ENCODE data around the gene VPREB3. TPM values are rescaled to one million over a fixed set of nuclear protein-coding genes. Genes with fewer than 3 reads are reported as not detected.

The VPREB3 gene
- total and polyA plus RNA-seq, 2 donors (not counting 1 experiment from before 2014, with no cell fraction given), result not detected

- Histone ChIP-seq H4K20me1 (ENCODE audit: control insufficient read depth, extremely low read depth, insufficient read depth, low read length) (no peaks in the 10 kb centered on the region), H3K9ac (ENCODE audit: insufficient read depth, low read length) (no peak overlapping the region), H3K4me3 (replicated peaks in 1 of 4; ENCODE audit: control extremely low read depth in 1 of 4, insufficient read depth in 1 of 4, low read depth in 3 of 4, low read length in 4 of 4) (no peak overlapping the region), H3K9me3 (ENCODE audit: control insufficient read depth, insufficient read depth, low read depth, low read length) (no peaks in the 10 kb centered on the region), H3K27ac (ENCODE audit: insufficient read depth, low read length) (no peak overlapping the region), H3K4me1 (ENCODE audit: control insufficient read depth, extremely low read depth, insufficient read depth, low read length) (no peaks in the 10 kb centered on the region), H2AFZ (ENCODE audit: low read length) (no peak overlapping the region), H3K79me2 (ENCODE audit: control insufficient read depth, insufficient read depth, low read length) (no peaks in the 10 kb centered on the region), H3K27me3 (ENCODE audit: control insufficient read depth, insufficient read depth, low read length) (no peaks in the 10 kb centered on the region), H3K36me3 (ENCODE audit: control insufficient read depth, insufficient read depth, low read length) (peaks cover 3% of the 10 kb centered on the region), H3K4me2 (ENCODE audit: extremely low read depth, insufficient read depth, low read length) (no peak overlapping the region)
- TF ChIP-seq CTCF (conservative IDR thresholded peaks at IDR 0.05 in 1 of 2, IDR thresholded peaks at IDR 0.05 in 1 of 2; ENCODE audit: low read depth in 1 of 2, low read length in 2 of 2) (no peak), EZH2 (IDR thresholded peaks at IDR 0.05; ENCODE audit: low read length, missing control alignments) (no peak)
- no peak for DNase-seq (ENCODE audit: low read depth in 2 of 2)
Observed at GRCh38 chr22:23744485-23744884, 9.7 kb downstream of the VPREB3 start.

DNA sequence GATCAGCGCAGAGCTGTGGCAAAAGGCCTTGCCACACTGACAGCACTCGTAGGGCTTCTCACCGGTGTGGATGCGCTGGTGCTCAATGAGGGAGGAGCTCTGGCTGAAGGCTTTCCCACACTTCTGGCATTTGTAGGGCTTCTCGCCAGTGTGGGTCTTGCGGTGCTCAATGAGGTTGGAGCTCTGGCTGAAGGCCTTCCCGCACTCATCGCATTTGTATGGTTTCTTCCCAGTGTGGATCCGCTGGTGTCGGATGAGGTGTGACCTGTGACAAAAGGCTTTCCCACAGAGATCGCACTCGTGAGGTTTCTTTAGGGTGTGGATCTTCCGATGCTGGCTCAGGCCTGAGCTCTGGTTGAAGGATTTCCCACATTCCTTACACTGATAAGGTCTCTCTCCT, 10.2 kb downstream of the VPREB3 start:
- Histone ChIP-seq H3K9ac (ENCODE audit: insufficient read depth, low read length) (no peak overlapping the region), H4K20me1 (ENCODE audit: control insufficient read depth, extremely low read depth, insufficient read depth, low read length) (no peaks in the 10 kb centered on the region), H3K27me3 (ENCODE audit: control insufficient read depth, insufficient read depth, low read length) (no peaks in the 10 kb centered on the region), H3K4me3 (replicated peaks in 1 of 4; ENCODE audit: control extremely low read depth in 1 of 4, insufficient read depth in 1 of 4, low read depth in 3 of 4, low read length in 4 of 4) (no peak overlapping the region), H3K4me1 (ENCODE audit: control insufficient read depth, extremely low read depth, insufficient read depth, low read length) (no peaks in the 10 kb centered on the region), H3K79me2 (ENCODE audit: control insufficient read depth, insufficient read depth, low read length) (no peaks in the 10 kb centered on the region), H3K9me3 (ENCODE audit: control insufficient read depth, insufficient read depth, low read depth, low read length) (no peaks in the 10 kb centered on the region), H3K27ac (ENCODE audit: insufficient read depth, low read length) (no peak overlapping the region), H3K36me3 (ENCODE audit: control insufficient read depth, insufficient read depth, low read length) (peaks cover 3% of the 10 kb centered on the region), H3K4me2 (ENCODE audit: extremely low read depth, insufficient read depth, low read length) (no peak overlapping the region), H2AFZ (ENCODE audit: low read length) (no peak overlapping the region)
- no peak for DNase-seq (ENCODE audit: low read depth in 2 of 2)
- TF ChIP-seq EZH2 (IDR thresholded peaks at IDR 0.05; ENCODE audit: low read length, missing control alignments) (no peak), CTCF (conservative IDR thresholded peaks at IDR 0.05 in 1 of 2, IDR thresholded peaks at IDR 0.05 in 1 of 2; ENCODE audit: low read depth in 1 of 2, low read length in 2 of 2) (no peak)

DNA sequence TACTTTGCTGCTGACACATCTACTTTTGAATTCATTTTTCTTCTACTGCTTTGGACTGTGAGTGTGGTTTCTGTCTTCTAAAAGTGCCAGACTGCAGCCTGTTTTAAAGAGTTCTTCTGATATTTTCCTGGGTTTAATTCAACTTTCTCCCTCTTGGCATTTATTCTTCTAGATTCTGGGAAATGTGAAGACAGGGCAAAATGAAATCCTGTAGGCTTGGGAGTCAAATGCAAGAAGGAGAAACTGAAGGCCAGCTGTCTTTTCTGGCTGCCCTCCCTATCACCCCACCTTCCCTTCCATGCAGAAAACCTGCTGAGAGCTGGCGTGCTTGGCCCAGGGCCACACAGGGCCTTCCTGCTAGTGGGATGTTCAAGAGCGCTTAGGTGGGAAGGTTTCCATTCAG, 10.9 kb downstream of the VPREB3 start:
- Histone ChIP-seq H3K9ac (ENCODE audit: insufficient read depth, low read length) (no peak overlapping the region), H4K20me1 (ENCODE audit: control insufficient read depth, extremely low read depth, insufficient read depth, low read length) (no peaks in the 10 kb centered on the region), H3K27ac (ENCODE audit: insufficient read depth, low read length) (no peak overlapping the region), H3K79me2 (ENCODE audit: control insufficient read depth, insufficient read depth, low read length) (no peaks in the 10 kb centered on the region), H3K9me3 (ENCODE audit: control insufficient read depth, insufficient read depth, low read depth, low read length) (no peaks in the 10 kb centered on the region), H3K27me3 (ENCODE audit: control insufficient read depth, insufficient read depth, low read length) (no peaks in the 10 kb centered on the region), H3K4me3 (replicated peaks in 1 of 4; ENCODE audit: control extremely low read depth in 1 of 4, insufficient read depth in 1 of 4, low read depth in 3 of 4, low read length in 4 of 4) (no peak overlapping the region), H3K4me1 (ENCODE audit: control insufficient read depth, extremely low read depth, insufficient read depth, low read length) (no peaks in the 10 kb centered on the region), H3K4me2 (ENCODE audit: extremely low read depth, insufficient read depth, low read length) (no peak overlapping the region), H2AFZ (ENCODE audit: low read length) (no peak overlapping the region), H3K36me3 (ENCODE audit: control insufficient read depth, insufficient read depth, low read length) (peaks cover 3% of the 10 kb centered on the region)
- DNase-seq (ENCODE audit: low read depth in 2 of 2), result no peak
- TF ChIP-seq CTCF (conservative IDR thresholded peaks at IDR 0.05 in 1 of 2, IDR thresholded peaks at IDR 0.05 in 1 of 2; ENCODE audit: low read depth in 1 of 2, low read length in 2 of 2) (no peak), EZH2 (IDR thresholded peaks at IDR 0.05; ENCODE audit: low read length, missing control alignments) (no peak)
